Trophoblast cell (in vitro differentiated cells and primary cell): ENCODE data around the gene UGT1A8.
"Not testable (repeated sequence)": the region's sequence is repeated elsewhere in the genome, so short reads cannot be mapped to it uniquely, and the experiment has no call there.

Experiments used
- DNase-seq, 2 donors: peaks; one replicate each; pipeline ENCODE4 v3.0.0-alpha.2; 2016
- H2AFZ ChIP-seq: 2 replicates; pipeline ENCODE4 v1.6.1; 2013; ENCODE audit warnings: low read length, moderate library complexity, mild to moderate bottlenecking; ENCODE audit not compliant: insufficient read depth, poor library complexity
- H2AK5ac ChIP-seq: 2 replicates; pipeline ENCODE4 v1.6.1; 2013; ENCODE audit warnings: mild to moderate bottlenecking, low read length
- H2BK120ac ChIP-seq: 2 replicates; pipeline ENCODE4 v1.6.1; 2013; ENCODE audit warnings: low read length, mild to moderate bottlenecking, moderate library complexity; ENCODE audit not compliant: insufficient read depth, poor library complexity
- H2BK12ac ChIP-seq: 2 replicates; pipeline ENCODE4 v1.6.1; 2013; ENCODE audit warnings: mild to moderate bottlenecking, low read length, moderate library complexity
- H2BK5ac ChIP-seq: 2 replicates; pipeline ENCODE4 v1.6.1; 2013; ENCODE audit warnings: low read length, low read depth, moderate library complexity, mild to moderate bottlenecking; ENCODE audit not compliant: poor library complexity
- H3K14ac ChIP-seq: 2 replicates; pipeline ENCODE4 v1.6.1; 2013; ENCODE audit warnings: mild to moderate bottlenecking, low read length
- H3K18ac ChIP-seq: 2 replicates; pipeline ENCODE4 v1.6.1; 2013; ENCODE audit warnings: mild to moderate bottlenecking, low read length
- H3K23ac ChIP-seq: 2 replicates; pipeline ENCODE4 v1.6.1; 2013; ENCODE audit warnings: low read length
- H3K27ac ChIP-seq: 2 replicates; pipeline ENCODE4 v1.5.1; 2013; ENCODE audit warnings: low read depth, mild to moderate bottlenecking, inconsistent platforms, low read length, moderate library complexity
- H3K27me3 ChIP-seq: 2 replicates; pipeline ENCODE4 v1.6.1; 2013; ENCODE audit warnings: inconsistent platforms, mild to moderate bottlenecking, low read length, moderate library complexity; ENCODE audit not compliant: insufficient read depth
- H3K36me3 ChIP-seq, 2 experiments: 1 replicate in 1 of 2; 2 replicates in 1 of 2; pipeline ENCODE4 v1.6.1; 2013; ENCODE audit warnings: low read length in 2 of 2, mild to moderate bottlenecking in 2 of 2, moderate library complexity in 1 of 2; ENCODE audit not compliant: insufficient read depth in 2 of 2, control insufficient read depth in 1 of 2
- H3K4ac ChIP-seq: 2 replicates; pipeline ENCODE4 v1.6.1; 2013; ENCODE audit warnings: low read depth, mild to moderate bottlenecking, low read length, moderate library complexity
- H3K4me1 ChIP-seq, 2 experiments: 1 replicate in 1 of 2; 2 replicates in 1 of 2; pipeline ENCODE4 v1.6.1; 2013; ENCODE audit warnings: low read length in 2 of 2, mild to moderate bottlenecking in 2 of 2, moderate library complexity in 1 of 2; ENCODE audit not compliant: insufficient read depth in 2 of 2, control insufficient read depth in 1 of 2
- H3K4me2 ChIP-seq: 2 replicates; pipeline ENCODE4 v1.6.1; 2013; ENCODE audit warnings: inconsistent platforms, mild to moderate bottlenecking, low read length, moderate library complexity
- H3K4me3 ChIP-seq: 2 replicates; pipeline ENCODE4 v1.5.1; 2013; ENCODE audit warnings: mild to moderate bottlenecking, low read depth, low read length, inconsistent platforms
- H3K79me1 ChIP-seq: one replicate; pipeline ENCODE4 v1.6.1; 2013; ENCODE audit warnings: low read length
- H3K79me2 ChIP-seq: 2 replicates; pipeline ENCODE4 v1.6.1; 2013; ENCODE audit warnings: low read length, mild to moderate bottlenecking; ENCODE audit not compliant: control insufficient read depth, insufficient read depth, poor library complexity
- H3K9ac ChIP-seq: 2 replicates; pipeline ENCODE4 v1.6.1; 2013; ENCODE audit warnings: mild to moderate bottlenecking, low read length
- H3K9me3 ChIP-seq: 2 replicates; pipeline ENCODE4 v1.6.1; 2013; ENCODE audit warnings: low read depth, mild to moderate bottlenecking, control low read depth, inconsistent platforms, low read length; ENCODE audit not compliant: insufficient read depth
- H4K12ac ChIP-seq: 2 replicates; pipeline ENCODE4 v1.6.1; 2013; ENCODE audit warnings: low read depth, mild to moderate bottlenecking, low read length, moderate library complexity
- H4K8ac ChIP-seq: 2 replicates; pipeline ENCODE4 v1.6.1; 2013; ENCODE audit warnings: low read depth, mild to moderate bottlenecking, low read length, moderate library complexity
- H4K91ac ChIP-seq: one replicate; pipeline ENCODE4 v1.6.1; 2013; ENCODE audit warnings: low read depth, mild to moderate bottlenecking, low read length, moderate library complexity
- WGBS: extraction: QIAGEN DNeasy Blood & Tissue Kit; methylation state at CpG from one replicate; pipeline ENCODE4 v1.1.7; 2013; ENCODE audit warnings: missing lambda C conversion rate; ENCODE audit not compliant: insufficient read length, insufficient coverage; ENCODE audit errors: extremely low coverage; 5-methylcytosine and 5-hydroxymethylcytosine counted together

The UGT1A8 gene

DNA sequence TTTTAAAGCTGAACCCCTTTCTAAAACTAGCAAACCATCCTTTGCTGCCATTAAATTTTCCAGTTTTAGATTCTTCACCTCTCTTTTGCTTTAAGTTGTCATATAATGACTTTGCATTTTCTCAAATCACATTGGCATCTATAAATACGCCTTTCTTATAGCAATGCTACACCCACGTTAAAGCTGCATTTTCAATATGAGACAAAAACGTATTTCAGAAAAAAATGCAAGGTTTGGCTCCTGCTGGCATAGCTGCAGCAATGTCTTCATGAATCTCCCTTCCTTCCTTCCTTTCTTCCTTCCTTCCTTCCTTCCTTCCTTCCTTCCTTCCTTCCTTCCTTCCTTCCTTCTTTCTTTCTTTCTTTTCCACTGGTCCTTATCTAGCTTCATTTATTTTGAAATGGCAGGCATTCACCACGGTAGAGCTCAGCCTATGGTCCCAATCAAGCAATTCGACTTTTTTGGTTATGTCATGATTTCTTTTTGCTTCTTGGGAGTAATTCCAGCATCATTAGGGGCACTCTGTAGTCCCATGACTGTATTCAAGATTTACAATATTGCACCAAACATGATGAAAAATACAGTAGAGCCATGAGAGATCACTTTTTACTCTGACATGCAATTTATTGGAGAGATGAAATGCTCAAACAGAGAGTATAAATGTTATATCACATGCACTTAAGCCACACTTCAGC is 10.0 kb downstream of the UGT1A8 start:
- Histone ChIP-seq H3K79me1 (no peaks in the 10 kb centered on the region), H3K36me3 (no peaks in the 10 kb centered on the region), H3K4me3 (no peak overlapping the region), H3K79me2 (no peaks in the 10 kb centered on the region), H3K9ac (no peak overlapping the region), H2BK120ac (no peak overlapping the region), H3K4me1 (no peaks in the 10 kb centered on the region), H3K27me3 (no peaks in the 10 kb centered on the region), H3K4ac (no peak overlapping the region), H3K14ac (no peak overlapping the region), H3K4me2 (no peak overlapping the region), H3K27ac (no peak overlapping the region), H3K23ac (no peak overlapping the region), H4K91ac (no peak overlapping the region), H2BK12ac (no peak overlapping the region), H4K8ac (no peak overlapping the region), H2AK5ac (no peak overlapping the region), H2BK5ac (no peak overlapping the region), H3K18ac (no peak overlapping the region), H3K9me3 (no peaks in the 10 kb centered on the region), H4K12ac (no peak overlapping the region), H2AFZ (no peak overlapping the region)
- DNase-seq, result no peak
- WGBS, result no CpG with 5 or more reads among the region's 5 CpGs

DNA sequence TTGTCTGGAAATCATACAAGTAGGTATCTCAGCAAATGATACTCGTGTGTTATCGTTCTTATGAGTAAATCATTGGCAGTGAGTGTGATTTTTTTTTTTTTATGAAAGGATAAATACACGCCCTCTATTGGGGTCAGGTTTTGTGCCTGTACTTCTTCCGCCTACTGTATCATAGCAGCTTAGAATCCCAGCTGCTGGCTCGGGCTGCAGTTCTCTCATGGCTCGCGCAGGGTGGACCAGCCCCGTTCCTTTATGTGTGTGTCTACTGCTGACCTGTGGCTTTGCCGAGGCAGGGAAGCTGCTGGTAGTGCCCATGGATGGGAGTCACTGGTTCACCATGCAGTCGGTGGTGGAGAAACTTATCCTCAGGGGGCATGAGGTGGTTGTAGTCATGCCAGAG is 18.9 kb downstream of the UGT1A8 start, which contains the start of gene UGT1A10:
UGT1A10 (plus strand) TSS at position 143 of the 400 bp plus-strand sequence; CDS start at position 218, 75 bp downstream.
- not testable (repeated sequence) for H3K23ac ChIP-seq, H2BK5ac ChIP-seq, H3K4me1 ChIP-seq, H4K12ac ChIP-seq, H3K4me2 ChIP-seq, H3K4ac ChIP-seq, H2AK5ac ChIP-seq, H3K36me3 ChIP-seq, H3K27ac ChIP-seq, H4K8ac ChIP-seq, H3K27me3 ChIP-seq, H2AFZ ChIP-seq, H3K18ac ChIP-seq, H3K14ac ChIP-seq, H3K4me3 ChIP-seq, H3K9me3 ChIP-seq, H4K91ac ChIP-seq, H2BK12ac ChIP-seq, H3K79me2 ChIP-seq, H3K79me1 ChIP-seq, H3K9ac ChIP-seq, DNase-seq, H2BK120ac ChIP-seq
- WGBS, result no CpG with 5 or more reads among the region's 10 CpGs

DNA sequence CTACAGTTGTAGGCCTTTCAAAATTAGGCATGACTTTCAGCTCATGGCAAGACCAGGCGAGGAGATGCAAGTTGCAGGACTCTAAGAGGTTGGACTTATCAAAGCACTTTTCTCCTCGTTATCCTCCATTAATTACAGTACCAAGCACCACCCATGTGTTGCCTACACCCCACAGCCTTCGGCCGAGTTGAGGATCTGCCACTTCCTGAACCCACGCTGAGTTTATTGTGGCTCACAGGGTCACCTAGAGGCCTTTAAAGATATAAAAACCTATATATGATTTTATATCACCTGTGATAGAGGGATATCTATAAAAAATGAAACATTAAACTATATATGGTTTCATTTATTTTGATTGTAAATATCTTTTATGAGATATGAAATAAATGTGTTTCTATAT is 21.4 kb downstream of the UGT1A8 start:
- Histone ChIP-seq H3K79me1 (no peaks in the 10 kb centered on the region), H3K27ac (no peak overlapping the region), H2AFZ (no peak overlapping the region), H3K9me3 (peaks cover 2% of the 10 kb centered on the region), H3K27me3 (no peaks in the 10 kb centered on the region), H3K9ac (no peak overlapping the region), H4K8ac (no peak overlapping the region), H2BK12ac (no peak overlapping the region), H3K36me3 (no peaks in the 10 kb centered on the region), H3K23ac (no peak overlapping the region), H3K4me1 (no peaks in the 10 kb centered on the region), H3K4me3 (no peak overlapping the region), H3K14ac (no peak overlapping the region), H2BK120ac (no peak overlapping the region), H3K18ac (no peak overlapping the region), H4K91ac (no peak overlapping the region), H3K79me2 (no peaks in the 10 kb centered on the region), H4K12ac (no peak overlapping the region), H2AK5ac (no peak overlapping the region), H3K4ac (no peak overlapping the region), H2BK5ac (no peak overlapping the region), H3K4me2 (no peak overlapping the region)
- WGBS, result no CpG with 5 or more reads among the region's 5 CpGs
- DNase-seq, result no peak

DNA sequence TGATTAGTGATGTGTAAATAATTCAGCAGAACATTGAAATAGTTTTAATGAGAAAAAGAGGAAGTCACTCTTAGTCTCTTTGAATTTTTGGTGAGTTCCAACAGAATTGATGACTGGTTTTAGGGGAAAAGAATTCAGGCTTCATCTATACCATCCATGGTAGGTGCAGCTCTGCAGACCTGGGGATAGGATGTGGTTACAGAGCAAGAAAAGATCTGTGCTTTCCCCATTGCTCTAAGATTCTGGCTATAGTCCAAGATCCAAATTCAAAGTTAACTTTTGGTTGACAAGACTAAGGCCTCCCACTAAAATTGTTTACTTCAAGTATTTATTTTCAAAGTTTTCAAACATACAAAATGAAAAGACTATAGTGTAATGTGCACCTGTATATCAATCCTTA is 22.4 kb downstream of the UGT1A8 start:
- Histone ChIP-seq H2BK5ac (no peak overlapping the region), H4K8ac (no peak overlapping the region), H2BK12ac (no peak overlapping the region), H3K79me2 (no peaks in the 10 kb centered on the region), H3K4me1 (no peaks in the 10 kb centered on the region), H3K23ac (no peak overlapping the region), H3K27ac (no peak overlapping the region), H3K27me3 (no peaks in the 10 kb centered on the region), H3K36me3 (no peaks in the 10 kb centered on the region), H2AFZ (no peak overlapping the region), H3K18ac (no peak overlapping the region), H3K14ac (no peak overlapping the region), H2BK120ac (no peak overlapping the region), H3K4ac (no peak overlapping the region), H4K91ac (no peak overlapping the region), H3K9me3 (peaks cover 4% of the 10 kb centered on the region), H3K4me3 (no peak overlapping the region), H3K9ac (no peak overlapping the region), H2AK5ac (no peak overlapping the region), H4K12ac (no peak overlapping the region), H3K4me2 (no peak overlapping the region), H3K79me1 (no peaks in the 10 kb centered on the region)
- no peak for DNase-seq
